Measurements from ENCODE around the gene MYO7A. TPM values are rescaled to one million over a fixed set of nuclear protein-coding genes. Genes with fewer than 3 reads are reported as not detected.

MYO7A gene
- total and polyA plus RNA-seq, 2 donors (not counting 1 experiment from before 2014, with no cell fraction given): 0.03 to 0.07 TPM

GRCh38 chr11:77186302-77186701, 58.3 kb downstream of the MYO7A start:
- H3K4me2 ChIP-seq (replicated peaks; ENCODE audit: low read depth, low read length, poor library complexity, severe bottlenecking): no peak overlapping the region
- H3K27me3 ChIP-seq (replicated peaks in 1 of 4; ENCODE audit: control extremely low read depth in 1 of 4, control insufficient read depth in 3 of 4, insufficient read depth in 4 of 4, low read length in 3 of 4): no peaks in the 10 kb centered on the region
- DNase-seq (no peak), ATAC-seq (ENCODE audit: low read depth) (no peak)
- no peaks in the 10 kb centered on the region for H3K4me1 Mint-ChIP-seq
- H2AFZ ChIP-seq (ENCODE audit: insufficient read depth, low read depth, low read length, poor library complexity, severe bottlenecking): no peak overlapping the region
- H3K79me2 ChIP-seq (ENCODE audit: control insufficient read depth, insufficient read depth, low read length): no peaks in the 10 kb centered on the region
- CTCF ChIA-PET: interaction anchor here (3.7 kb wide), 1 partner anchor 59 kb away, joined by 25 read pairs; the partner anchor contains the start of gene MYO7A
- POLR2A ChIA-PET: no interaction called here
- no peak overlapping the region for H3K9ac ChIP-seq (ENCODE audit: low read length)
- no peaks in the 10 kb centered on the region for H4K20me1 ChIP-seq (ENCODE audit: control insufficient read depth, insufficient read depth, low read length, poor library complexity, severe bottlenecking)
- H3K36me3 ChIP-seq (replicated peaks in 1 of 2; ENCODE audit: control extremely low read depth in 1 of 2, control insufficient read depth in 1 of 2, extremely low read depth in 1 of 2, insufficient read depth in 2 of 2, low read length in 1 of 2): no peaks in the 10 kb centered on the region
- intact Hi-C loops (cut with micrococcal nuclease): no loop called here
- H3K4me3 ChIP-seq (ENCODE audit: control extremely low read depth in 1 of 5, extremely low read depth in 1 of 5, insufficient read depth in 1 of 5, low read depth in 2 of 5, low read length in 4 of 5): no peak overlapping the region
- H3K9me3 Mint-ChIP-seq (ENCODE audit: insufficient read depth): no peaks in the 10 kb centered on the region
- H3K9me3 ChIP-seq (ENCODE audit: control extremely low read depth in 1 of 3, control insufficient read depth in 2 of 3, insufficient read depth in 1 of 3, low read length in 2 of 3): no peaks in the 10 kb centered on the region
- 80% methylated on average over 1 of the region's 1 CpG for WGBS (ENCODE audit: insufficient coverage)
- no peak for TF ChIP-seq CTCF (IDR thresholded peaks at IDR 0.05)
- no peak for TF ChIP-seq EZH2 (IDR thresholded peaks at IDR 0.05; ENCODE audit: borderline replicate concordance, insufficient read depth, low read depth, low read length, poor library complexity, severe bottlenecking)
- H3K27me3 Mint-ChIP-seq: no peaks in the 10 kb centered on the region
- H3K27ac ChIP-seq (ENCODE audit: low read length in 2 of 2): no peak overlapping the region
- H3K27ac Mint-ChIP-seq: no peak overlapping the region
- H3K4me3 Mint-ChIP-seq: no peak overlapping the region
- no peaks in the 10 kb centered on the region for H3K4me1 ChIP-seq (ENCODE audit: control insufficient read depth in 2 of 2, insufficient read depth in 2 of 2, low read length in 2 of 2)

- Histone ChIP-seq H3K27ac (ENCODE audit: low read length in 2 of 2) (no peak overlapping the region), H3K79me2 (ENCODE audit: control insufficient read depth, insufficient read depth, low read length) (no peaks in the 10 kb centered on the region), H3K9ac (ENCODE audit: low read length) (no peak overlapping the region), H2AFZ (ENCODE audit: insufficient read depth, low read depth, low read length, poor library complexity, severe bottlenecking) (no peak overlapping the region), H3K4me2 (replicated peaks; ENCODE audit: low read depth, low read length, poor library complexity, severe bottlenecking) (no peak overlapping the region), H3K36me3 (replicated peaks in 1 of 2; ENCODE audit: control extremely low read depth in 1 of 2, control insufficient read depth in 1 of 2, extremely low read depth in 1 of 2, insufficient read depth in 2 of 2, low read length in 1 of 2) (no peaks in the 10 kb centered on the region), H4K20me1 (ENCODE audit: control insufficient read depth, insufficient read depth, low read length, poor library complexity, severe bottlenecking) (no peaks in the 10 kb centered on the region), H3K27me3 (replicated peaks in 1 of 4; ENCODE audit: control extremely low read depth in 1 of 4, control insufficient read depth in 3 of 4, insufficient read depth in 4 of 4, low read length in 3 of 4) (no peaks in the 10 kb centered on the region), H3K9me3 (ENCODE audit: control extremely low read depth in 1 of 3, control insufficient read depth in 2 of 3, insufficient read depth in 1 of 3, low read length in 2 of 3) (peaks cover 0 to 1% (median 0%) of the 10 kb centered on the region in 3 donors), H3K4me1 (ENCODE audit: control insufficient read depth in 2 of 2, insufficient read depth in 2 of 2, low read length in 2 of 2) (no peaks in the 10 kb centered on the region), H3K4me3 (ENCODE audit: control extremely low read depth in 1 of 5, extremely low read depth in 1 of 5, insufficient read depth in 1 of 5, low read depth in 2 of 5, low read length in 4 of 5) (no peak overlapping the region)
- intact Hi-C loops (cut with micrococcal nuclease): no loop called here
- DNase-seq: no peak
- Mint-ChIP-seq H3K27ac (no peak overlapping the region), H3K9me3 (ENCODE audit: insufficient read depth) (no peaks in the 10 kb centered on the region), H3K4me3 (no peak overlapping the region), H3K4me1 (no peaks in the 10 kb centered on the region), H3K27me3 (no peaks in the 10 kb centered on the region)
- ATAC-seq (ENCODE audit: low read depth): no peak
- ChIA-PET CTCF (interaction anchor here (0.6 to 3.7 kb wide), 8 partner anchors 9 to 453 kb away, joined by 3 to 25 read pairs (median 4); partner anchors contain the start of genes AQP11 and MYO7A), POLR2A (no interaction called here)
- WGBS (ENCODE audit: insufficient coverage): 79% methylated on average over 2 of the region's 9 CpGs
- TF ChIP-seq CTCF (IDR thresholded peaks at IDR 0.05): no peak
- no peak for TF ChIP-seq EZH2 (IDR thresholded peaks at IDR 0.05; ENCODE audit: borderline replicate concordance, insufficient read depth, low read depth, low read length, poor library complexity, severe bottlenecking)
These were observed 59.2 kb downstream of the MYO7A start for GRCh38 chr11:77187111-77187750.
